ENCODE data around the gene EFCAB13.
A peak's percentile ranks its signal among the peaks of the same experiment; 100 is the strongest.

EFCAB13 gene

GRCh38 chr17:47295037-47295873, 28.5 kb upstream of the EFCAB13 start:
- no peak for DNase-seq (ENCODE audit: low read depth, low spot score)

GRCh38 chr17:47295874-47296255, 27.9 kb upstream of the EFCAB13 start:
- DNase-seq (ENCODE audit: low read depth, low spot score): no peak

GRCh38 chr17:47297661-47298400, 25.9 kb upstream of the EFCAB13 start:
- DNase-seq (ENCODE audit: low read depth, low spot score): no peak

- no peak for DNase-seq (ENCODE audit: low read depth, low spot score)
Measured at GRCh38 chr17:47298712-47299111, 25.0 kb upstream of the EFCAB13 start.

- no peak for DNase-seq (ENCODE audit: low read depth, low spot score)
Measured at GRCh38 chr17:47299239-47299910, 24.4 kb upstream of the EFCAB13 start.

- DNase-seq (ENCODE audit: low read depth, low spot score): no peak
Measured at GRCh38 chr17:47300718-47301117, 23.0 kb upstream of the EFCAB13 start.

- DNase-seq (ENCODE audit: low read depth, low spot score): no peak
Measured at GRCh38 chr17:47301161-47301560, 22.6 kb upstream of the EFCAB13 start.

GRCh38 chr17:47301831-47302230, 21.9 kb upstream of the EFCAB13 start:
- no peak for DNase-seq (ENCODE audit: low read depth, low spot score)

GRCh38 chr17:47304186-47304585, 19.6 kb upstream of the EFCAB13 start:
- DNase-seq (ENCODE audit: low read depth, low spot score): no peak

- no peak for DNase-seq (ENCODE audit: low read depth, low spot score)
Measured at GRCh38 chr17:47305302-47305923, 18.3 kb upstream of the EFCAB13 start.

GRCh38 chr17:47310186-47310733, 13.5 kb upstream of the EFCAB13 start:
- DNase-seq (ENCODE audit: low read depth, low spot score): no peak

- DNase-seq (ENCODE audit: low read depth, low spot score): no peak
Measured at GRCh38 chr17:47311420-47311819, 12.3 kb upstream of the EFCAB13 start.

- peak; percentile 15 for DNase-seq (ENCODE audit: low read depth, low spot score)
Measured at GRCh38 chr17:47315451-47316266, 8.1 kb upstream of the EFCAB13 start.

- no peak for DNase-seq (ENCODE audit: low read depth, low spot score)
Measured at GRCh38 chr17:47316311-47316710, 7.4 kb upstream of the EFCAB13 start.

GRCh38 chr17:47317119-47317518, 6.6 kb upstream of the EFCAB13 start:
- no peak for DNase-seq (ENCODE audit: low read depth, low spot score)

- no peak for DNase-seq (ENCODE audit: low read depth, low spot score)
Measured at GRCh38 chr17:47318197-47318918, 5.4 kb upstream of the EFCAB13 start.

GRCh38 chr17:47320879-47321502, 2.8 kb upstream of the EFCAB13 start:
- DNase-seq (ENCODE audit: low read depth, low spot score): no peak

GRCh38 chr17:47324224-47325020, 667 bp downstream of the EFCAB13 start:
- DNase-seq (ENCODE audit: low read depth, low spot score): peak; percentile 82

- DNase-seq (ENCODE audit: low read depth, low spot score): no peak
Measured at GRCh38 chr17:47325176-47325575, 1.4 kb downstream of the EFCAB13 start.
